WTC11 (cell line): ENCODE results near the gene ASB2. TPM values are rescaled to one million over a fixed set of nuclear protein-coding genes. Genes with fewer than 3 reads are reported as not detected.

Experiments used
- ATAC-seq: fragments of 200-7000 bp; cut with Tn5 transposase; 2 replicates; pipeline ENCODE4 v1.10.0; 2021; ENCODE audit warnings: mild to moderate bottlenecking, moderate library complexity
- CTCF ChIA-PET: fragments of 300-600 bp; sonication (Branson Sonifier 250); formaldehyde crosslinking; loops from one replicate; lab custom pipeline; 2021; ENCODE audit warnings: antibody characterized with exemption; lab: Charles Lee
- POLR2A ChIA-PET: fragments of 350-600 bp; sonication (Branson Sonifier 250); formaldehyde crosslinking; loops from one replicate; lab custom pipeline; 2021; ENCODE audit warnings: antibody characterized with exemption; lab: Charles Lee
- DNase-seq: peaks from one replicate; pipeline ENCODE4 v3.0.0; 2021; ENCODE audit warnings: low spot score
- H3K27ac Mint-ChIP-seq: 2 replicates; pipeline ENCODE4 v1.8.0; 2021; ENCODE audit warnings: mixed read lengths
- H3K27me3 Mint-ChIP-seq: 2 replicates; pipeline ENCODE4 v1.8.0; 2021; ENCODE audit warnings: low read depth, mild to moderate bottlenecking, moderate library complexity, mixed read lengths
- H3K36me3 Mint-ChIP-seq: 2 replicates; pipeline ENCODE4 v1.8.0; 2021; ENCODE audit warnings: mixed read lengths
- H3K4me1 Mint-ChIP-seq: 2 replicates; pipeline ENCODE4 v1.8.0; 2022; ENCODE audit warnings: mixed read lengths
- H3K4me3 Mint-ChIP-seq: 2 replicates; pipeline ENCODE4 v1.8.0; 2021; ENCODE audit warnings: mild to moderate bottlenecking, moderate library complexity, mixed read lengths
- H3K9me3 Mint-ChIP-seq: 2 replicates; pipeline ENCODE4 v1.8.0; 2021; ENCODE audit warnings: mixed read lengths
- ELF4 ChIP-seq: sonication (generic); formaldehyde crosslinking; IDR thresholded peaks from 2 replicates; pipeline ENCODE4 v1.8.1; 2022; ENCODE audit warnings: low read depth, mild to moderate bottlenecking, moderate library complexity, missing genetic modification reagents
- EMX1 ChIP-seq: fragments of 250-450 bp; sonication (Bioruptor Pico); IDR thresholded peaks from 2 replicates; pipeline ENCODE4 v1.8.0; 2021; ENCODE audit warnings: mild to moderate bottlenecking
- ESRRA ChIP-seq: sonication (generic); formaldehyde crosslinking; IDR thresholded peaks from 2 replicates; pipeline ENCODE4 v1.8.1; 2022; ENCODE audit warnings: mild to moderate bottlenecking, missing genetic modification reagents, borderline replicate concordance
- ETV6 ChIP-seq: sonication (generic); formaldehyde crosslinking; IDR thresholded peaks from 2 replicates; pipeline ENCODE4 v1.8.1; 2022; ENCODE audit warnings: mild to moderate bottlenecking, missing genetic modification reagents
- FOXJ3 ChIP-seq: sonication (generic); formaldehyde crosslinking; IDR thresholded peaks from 2 replicates; pipeline ENCODE4 v1.9.0; 2021; ENCODE audit warnings: missing genetic modification reagents, mild to moderate bottlenecking, borderline replicate concordance
- FOXP1 ChIP-seq: sonication (generic); formaldehyde crosslinking; IDR thresholded peaks from 2 replicates; pipeline ENCODE4 v1.8.0; 2022; ENCODE audit warnings: missing genetic modification reagents, mild to moderate bottlenecking, moderate library complexity, borderline replicate concordance
- GABPB1 ChIP-seq: sonication (generic); formaldehyde crosslinking; IDR thresholded peaks from 2 replicates; pipeline ENCODE4 v1.8.1; 2023; ENCODE audit warnings: mild to moderate bottlenecking, missing genetic modification reagents
- GTF2I ChIP-seq: fragments of 250-450 bp; sonication (Bioruptor Pico); conservative IDR thresholded peaks from 2 replicates; pipeline ENCODE4 v1.4.0; 2021; ENCODE audit warnings: mild to moderate bottlenecking
- MYBL2 ChIP-seq: sonication (generic); formaldehyde crosslinking; IDR thresholded peaks from 2 replicates; pipeline ENCODE4 v1.8.1; 2023; ENCODE audit warnings: mild to moderate bottlenecking, moderate library complexity, missing genetic modification reagents
- NFE2L1 ChIP-seq: sonication (generic); formaldehyde crosslinking; IDR thresholded peaks from 2 replicates; pipeline ENCODE4 v1.8.1; 2023; ENCODE audit warnings: missing genetic modification reagents
- NR3C1 ChIP-seq: sonication (generic); formaldehyde crosslinking; conservative IDR thresholded peaks from 2 replicates; pipeline ENCODE4 v1.8.1; 2023; ENCODE audit warnings: low read depth, mild to moderate bottlenecking, missing genetic modification reagents
- RORB ChIP-seq: fragments of 250-450 bp; sonication (Bioruptor Pico); IDR thresholded peaks from 2 replicates; pipeline ENCODE4 v1.9.0; 2021; ENCODE audit warnings: mild to moderate bottlenecking
- SP1 ChIP-seq: sonication (generic); formaldehyde crosslinking; conservative IDR thresholded peaks from 2 replicates; pipeline ENCODE4 v1.8.1; 2022; ENCODE audit warnings: missing genetic modification reagents
- TCF7 ChIP-seq: sonication (generic); formaldehyde crosslinking; IDR thresholded peaks from 2 replicates; pipeline ENCODE4 v1.8.0; 2022; ENCODE audit warnings: mild to moderate bottlenecking, low read depth, missing genetic modification reagents, moderate library complexity
- ZNF121 ChIP-seq: sonication (generic); formaldehyde crosslinking; IDR thresholded peaks from 2 replicates; pipeline ENCODE4 v1.8.0; 2023; ENCODE audit warnings: missing genetic modification reagents
- total RNA-seq: library from RNA; stranded (reverse); gene quantifications from 3 replicates; pipeline ENCODE4 v1.2.3, GENCODE V29; 2021
- TF ChIP-seq, protein P1 (sequence below): fragments of 250-450 bp; sonication (Bioruptor Pico); IDR thresholded peaks from 2 replicates; pipeline ENCODE4 v1.9.0; 2021; ENCODE audit warnings: mild to moderate bottlenecking

ASB2 gene
- total RNA-seq, 1 experiment from 2014 or later = 0.37 TPM

DNA sequence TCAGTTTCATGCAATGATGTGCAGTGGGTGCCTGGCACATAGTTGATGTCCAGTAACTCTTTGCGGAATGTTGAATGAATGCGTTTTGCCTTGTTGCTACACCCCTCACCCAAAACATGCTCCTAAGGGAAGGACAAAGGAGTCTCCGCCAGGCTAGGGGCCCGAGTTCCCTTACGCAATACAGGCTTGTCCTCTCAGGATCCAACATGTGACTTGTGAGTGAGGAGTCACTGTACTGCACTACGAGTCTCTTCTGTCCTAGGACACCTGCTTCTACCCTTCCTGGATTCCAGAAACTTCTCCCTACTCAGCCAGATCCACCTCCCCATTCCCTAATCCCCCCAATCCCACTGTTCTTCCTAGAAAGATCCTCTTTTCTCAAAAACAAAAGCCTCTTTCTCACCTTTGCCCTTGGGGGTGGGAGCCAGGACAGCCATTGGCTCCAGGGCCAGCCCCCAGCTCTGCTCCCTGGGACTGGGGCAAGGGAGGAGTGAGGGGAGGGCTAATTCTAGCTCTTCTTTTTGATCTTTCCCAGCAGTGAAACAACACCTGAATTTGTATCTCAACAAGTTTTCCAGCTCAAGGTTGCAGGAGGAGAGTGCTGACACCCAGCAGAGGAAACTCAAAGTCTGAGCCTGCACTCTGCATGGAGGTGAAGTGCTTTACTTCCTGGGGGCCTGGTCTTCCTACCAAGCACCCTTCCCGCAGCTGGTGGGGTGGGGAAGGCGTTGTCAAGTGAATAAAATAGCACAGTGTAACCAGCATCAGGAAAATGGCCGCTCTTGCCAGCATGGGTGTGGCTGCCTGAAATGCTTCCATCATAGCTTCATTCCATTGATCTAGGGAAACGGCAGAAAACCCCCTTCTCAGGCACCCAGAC, 46.4 kb upstream of the ASB2 start:
- no peak for TF ChIP-seq ELF4 (CRISPR knock-in tag)
- 0 out of 2 replicates have a peak, but pooled peaks have one; percentile 64 for TF ChIP-seq GABPB1
- no peaks in the 10 kb centered on the region for H3K36me3 Mint-ChIP-seq
- DNase-seq (no peak), ATAC-seq (no peak)
- CTCF ChIA-PET = interaction anchor here (1.3 to 3.7 kb wide), 4 partner anchors 14 to 114 kb away, joined by 3 to 22 read pairs (median 6); no protein-coding TSS in a partner anchor
- H3K27ac Mint-ChIP-seq = no peak overlapping the region
- H3K9me3 Mint-ChIP-seq = no peaks in the 10 kb centered on the region
- peaks cover 35% of the 10 kb centered on the region for H3K4me1 Mint-ChIP-seq
- POLR2A ChIA-PET = no interaction called here
- no peak overlapping the region for H3K4me3 Mint-ChIP-seq
- H3K27me3 Mint-ChIP-seq = no peaks in the 10 kb centered on the region

DNA sequence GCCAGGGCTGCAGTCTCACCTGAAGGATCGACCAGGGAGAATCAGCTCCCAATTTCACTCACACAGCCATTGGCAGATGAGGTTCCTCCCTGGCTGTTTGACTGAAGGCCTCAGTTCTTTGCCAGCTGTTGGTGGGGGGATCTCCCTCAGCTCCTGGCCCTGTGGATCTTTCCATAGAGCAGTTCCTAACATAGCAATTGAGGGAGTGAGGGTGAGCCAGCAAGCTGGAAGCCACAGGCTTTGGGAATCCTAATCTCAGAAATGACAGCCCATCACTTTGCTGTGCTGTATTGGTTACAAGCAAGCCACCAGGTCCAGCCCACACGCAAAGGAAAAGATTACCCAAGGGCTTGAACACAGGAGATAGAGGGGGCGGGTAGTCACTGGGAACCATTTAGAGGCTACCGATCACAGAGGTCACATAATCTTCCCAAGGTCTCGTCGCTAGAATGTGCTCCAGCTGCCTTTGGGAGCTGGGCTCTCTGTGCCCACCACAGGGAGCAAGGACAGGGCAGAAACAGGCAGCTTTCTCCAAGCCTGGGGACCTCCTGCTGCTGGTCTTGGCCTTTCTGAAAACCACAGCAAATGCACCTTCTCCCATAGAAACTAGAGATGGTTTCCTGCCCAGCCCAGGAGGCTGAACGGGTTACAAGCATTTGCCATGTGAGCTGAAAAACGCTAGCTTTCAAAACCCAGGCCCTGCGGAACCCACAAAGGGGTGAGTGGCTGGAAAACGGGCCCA, 45.2 kb upstream of the ASB2 start:
- DNase-seq = no peak
- no peak for TF ChIP-seq EMX1
- TF ChIP-seq MYBL2 (CRISPR knock-in tag) = no peak
- no peak for TF ChIP-seq NFE2L1 (CRISPR knock-in tag)
- TF ChIP-seq ESRRA = no peak
- no peak for TF ChIP-seq SP1
- TF ChIP-seq TCF7 (CRISPR knock-in tag) = no peak
- no peak for TF ChIP-seq RORB (CRISPR knock-in tag)
- TF ChIP-seq, all 79 proteins: peak for 0
- no peaks in the 10 kb centered on the region for H3K9me3 Mint-ChIP-seq
- H3K27ac Mint-ChIP-seq = no peak overlapping the region
- ChIA-PET POLR2A (no interaction called here), CTCF (interaction anchor here (1.3 to 3.7 kb wide), 5 partner anchors 15 to 115 kb away, joined by 3 to 22 read pairs (median 9); no protein-coding TSS in a partner anchor)
- no peaks in the 10 kb centered on the region for H3K36me3 Mint-ChIP-seq
- H3K4me1 Mint-ChIP-seq = peaks cover 35% of the 10 kb centered on the region
- no peak for ATAC-seq
- H3K4me3 Mint-ChIP-seq = no peak overlapping the region
- no peaks in the 10 kb centered on the region for H3K27me3 Mint-ChIP-seq

DNA sequence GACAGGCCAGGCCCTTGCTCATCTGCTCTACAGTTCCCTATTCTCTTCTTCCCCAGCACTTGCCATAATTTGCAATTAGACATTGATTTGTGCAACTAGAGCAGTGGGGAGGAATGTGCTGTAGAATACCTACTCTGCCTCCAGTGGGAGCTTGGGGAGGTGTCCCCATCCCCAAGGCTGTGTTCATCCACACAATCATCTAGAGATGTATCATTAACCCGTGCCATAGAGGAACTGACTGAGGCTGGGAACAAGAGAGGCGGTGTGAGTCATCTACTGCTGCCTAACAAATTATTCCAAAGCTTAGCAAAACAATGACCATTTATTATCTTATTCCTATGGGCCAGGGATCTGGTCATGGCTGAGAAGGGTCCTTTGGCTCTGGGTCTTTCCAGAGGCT, 44.6 kb upstream of the ASB2 start:
- Mint-ChIP-seq H3K9me3 (no peaks in the 10 kb centered on the region), H3K4me3 (no peak overlapping the region), H3K27ac (no peak overlapping the region; the same call in 1 of the 2 replicates), H3K27me3 (no peaks in the 10 kb centered on the region), H3K4me1 (peaks cover 34% of the 10 kb centered on the region), H3K36me3 (no peaks in the 10 kb centered on the region)
- no peak for ATAC-seq
- DNase-seq = no peak
- CTCF ChIA-PET = interaction anchor here (1.4 to 3.7 kb wide), 3 partner anchors 15 to 115 kb away, joined by 4 to 22 read pairs (median 10); no protein-coding TSS in a partner anchor
- TF ChIP-seq ETV6 (CRISPR knock-in tag) (no peak), ESRRA (no peak), ZNF121 (CRISPR knock-in tag) (no peak), NR3C1 (CRISPR knock-in tag) (no peak), RORB (CRISPR knock-in tag) (no peak)
- TF ChIP-seq, protein P1, sequence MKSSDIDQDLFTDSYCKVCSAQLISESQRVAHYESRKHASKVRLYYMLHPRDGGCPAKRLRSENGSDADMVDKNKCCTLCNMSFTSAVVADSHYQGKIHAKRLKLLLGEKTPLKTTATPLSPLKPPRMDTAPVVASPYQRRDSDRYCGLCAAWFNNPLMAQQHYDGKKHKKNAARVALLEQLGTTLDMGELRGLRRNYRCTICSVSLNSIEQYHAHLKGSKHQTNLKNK (CRISPR knock-in tag) = no peak
- POLR2A ChIA-PET = no interaction called here

DNA sequence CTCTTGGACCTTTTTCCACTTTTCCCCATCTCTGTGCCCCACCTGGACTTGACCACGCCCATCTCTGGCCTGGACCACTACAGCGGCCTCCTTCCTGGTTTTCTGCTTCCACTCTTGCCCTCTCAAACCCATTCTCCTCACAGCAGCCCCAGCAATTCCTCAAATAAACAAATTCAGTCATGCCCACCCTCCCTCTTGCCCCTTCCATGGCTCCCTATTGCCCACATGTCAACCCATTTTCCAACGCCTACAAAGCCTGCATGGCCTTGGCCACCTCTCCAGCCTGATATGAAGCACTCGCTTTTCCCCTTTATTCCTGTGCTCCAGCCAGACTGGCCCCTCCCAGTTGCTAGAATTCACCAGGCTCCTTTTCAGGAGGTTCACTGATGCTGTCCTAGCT, 43.9 kb upstream of the ASB2 start:
- POLR2A ChIA-PET = no interaction called here
- Mint-ChIP-seq H3K9me3 (no peaks in the 10 kb centered on the region), H3K27me3 (no peaks in the 10 kb centered on the region), H3K36me3 (no peaks in the 10 kb centered on the region), H3K4me1 (peaks cover 31% of the 10 kb centered on the region), H3K27ac (no peak overlapping the region), H3K4me3 (no peak overlapping the region)
- CTCF ChIA-PET = interaction anchor here (1.1 to 5.0 kb wide), 5 partner anchors 16 to 116 kb away, joined by 3 to 34 read pairs (median 10); no protein-coding TSS in a partner anchor
- TF ChIP-seq GTF2I (0 out of 2 replicates have a peak, but pooled peaks have one; percentile 39), FOXP1 (CRISPR knock-in tag) (no peak), FOXJ3 (CRISPR knock-in tag) (no peak)
- ATAC-seq (no peak), DNase-seq (no peak)
